ENCODE data around the gene RPS3.

The RPS3 gene

GRCh38 chr11:75454987-75455386, 55.7 kb downstream of the RPS3 start:
- no peak for ATAC-seq
- TF ChIP-seq PATZ1 (CRISPR knock-in tag; IDR thresholded peaks at IDR 0.05; ENCODE audit: borderline replicate concordance) (no peak), PPARA (CRISPR knock-in tag; IDR thresholded peaks at IDR 0.05; ENCODE audit: borderline replicate concordance) (no peak), TSHZ2 (CRISPR knock-in tag; IDR thresholded peaks at IDR 0.05) (no peak), ZFP30 (CRISPR knock-in tag; IDR thresholded peaks at IDR 0.05) (no peak), ESRRG (CRISPR knock-in tag; IDR thresholded peaks at IDR 0.05) (no peak), GLIS3 (CRISPR knock-in tag; IDR thresholded peaks at IDR 0.05) (no peak), TOX (CRISPR knock-in tag; IDR thresholded peaks at IDR 0.05; ENCODE audit: borderline replicate concordance) (no peak), ARNTL (CRISPR knock-in tag; IDR thresholded peaks at IDR 0.05; ENCODE audit: borderline replicate concordance, low read depth) (no peak), CSRNP3 (CRISPR knock-in tag; IDR thresholded peaks at IDR 0.05) (no peak)
